Mucosa of gallbladder (tissue), 1 donor: ENCODE results near the gene WNT2. TPM values are rescaled to one million over a fixed set of nuclear protein-coding genes. Genes with fewer than 3 reads are reported as not detected.
"Not testable (repeated sequence)": the region's sequence is repeated elsewhere in the genome, so short reads cannot be mapped to it uniquely, and the experiment has no call there.

Experiments
- DNase-seq: peaks from one replicate; pipeline ENCODE4 v3.0.0-alpha.2; 2020; ENCODE audit warnings: low spot score
- total RNA-seq: library from RNA; stranded (reverse); gene quantifications from one replicate; pipeline ENCODE4 v1.2.1, GENCODE V29; 2021
- donor health status: DM: no; HTN: no; CAD: no.

WNT2 gene
- total RNA-seq, 1 donor from 2014 or later, result not detected

DNA sequence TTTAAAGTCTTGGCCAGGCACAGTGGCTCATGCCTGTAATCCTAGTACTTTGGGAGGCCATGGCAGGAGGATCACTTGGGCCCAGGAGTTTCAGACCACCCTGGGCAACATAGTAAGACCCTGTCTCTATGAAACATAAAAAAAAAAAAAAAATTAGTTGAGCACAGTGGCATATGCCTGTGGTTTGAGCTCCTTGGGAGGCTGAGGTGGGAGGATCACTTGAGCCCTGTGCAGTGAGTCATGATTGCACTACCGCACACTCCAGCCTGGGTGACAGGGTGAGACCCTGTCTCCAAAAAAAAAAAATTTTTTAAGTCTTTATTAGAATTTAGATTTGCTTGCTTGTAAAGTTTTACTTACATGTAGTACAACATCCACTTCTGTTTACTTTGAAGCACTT, 14.0 kb downstream of the WNT2 start:
- no peak for DNase-seq

DNA sequence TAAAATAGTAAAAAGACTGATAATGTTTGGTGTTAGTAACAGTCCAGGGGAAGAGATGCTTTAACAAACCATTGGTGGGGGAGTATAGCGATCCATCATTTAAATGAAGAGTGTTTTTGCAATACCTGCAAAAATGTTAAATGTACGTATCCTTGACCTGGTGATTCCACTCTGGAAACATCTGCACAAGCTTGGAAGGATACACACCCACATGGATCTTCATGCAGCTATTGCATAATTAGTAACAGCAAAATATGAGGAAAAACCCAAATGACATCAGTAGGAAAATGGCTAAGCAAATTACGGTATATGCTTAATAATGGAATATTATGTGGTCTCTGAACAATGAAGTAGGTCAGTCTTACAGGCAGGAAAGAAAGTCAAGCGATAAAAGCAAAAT, 20.5 kb downstream of the WNT2 start:
- no peak for DNase-seq

DNA sequence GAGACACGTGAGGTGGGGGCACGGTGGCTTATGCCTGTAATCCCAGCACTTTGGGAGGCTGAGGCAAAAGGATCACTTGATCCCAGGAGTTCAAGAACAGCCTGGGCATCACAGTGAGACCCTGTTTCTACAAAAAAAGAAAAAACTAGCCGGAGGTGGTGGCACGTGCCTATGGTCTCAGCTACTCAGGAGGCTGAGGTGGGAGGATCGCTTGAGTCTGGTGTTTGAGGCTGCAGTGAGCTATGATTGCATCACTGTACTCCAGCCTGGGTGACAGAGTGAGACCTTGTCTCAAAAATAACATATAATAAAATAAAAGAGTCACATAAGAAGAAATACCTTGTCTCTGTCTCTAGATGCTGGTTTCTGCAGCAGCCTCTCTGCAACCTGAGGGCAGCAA, 22.4 kb downstream of the WNT2 start:
- DNase-seq, result not testable (repeated sequence)

DNA sequence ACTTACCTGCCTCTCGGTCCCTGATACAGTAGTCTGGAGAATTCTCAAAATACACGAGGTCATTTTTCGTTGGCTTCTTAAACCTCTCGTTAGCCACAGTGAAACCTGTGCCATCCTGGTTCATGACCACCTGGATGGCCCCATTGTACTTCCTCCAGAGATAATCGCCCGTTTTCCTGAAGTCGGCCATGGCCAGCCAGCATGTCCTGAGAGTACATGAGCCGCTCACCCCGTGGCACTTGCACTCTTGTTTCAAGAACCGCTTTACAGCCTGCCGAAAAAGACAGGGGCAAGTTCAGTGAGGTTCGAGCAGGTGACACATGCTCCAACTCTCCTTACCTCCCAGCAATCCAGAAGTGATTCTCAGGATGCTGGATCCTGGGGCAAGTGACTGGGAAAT, 25.3 kb downstream of the WNT2 start:
- no peak for DNase-seq

DNA sequence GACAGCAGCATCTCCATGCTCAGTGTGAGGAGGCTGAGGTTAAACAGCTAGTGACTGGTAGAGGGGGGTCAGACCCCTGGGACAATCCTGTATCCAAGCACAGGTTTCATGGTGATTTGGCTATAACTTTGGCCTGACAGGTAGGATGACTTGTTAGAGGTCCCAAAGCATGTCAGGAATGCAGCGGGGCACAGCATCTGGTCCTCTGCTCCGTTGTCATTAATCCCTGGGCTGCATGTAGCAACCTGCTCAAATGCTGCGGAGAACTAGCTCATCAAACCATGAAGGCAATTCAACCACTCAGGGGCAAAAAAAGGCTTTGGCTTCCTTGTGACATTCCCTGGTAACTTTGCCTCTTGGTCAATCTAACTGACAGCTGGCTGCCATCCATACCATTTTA, 26.8 kb downstream of the WNT2 start:
- no peak for DNase-seq

DNA sequence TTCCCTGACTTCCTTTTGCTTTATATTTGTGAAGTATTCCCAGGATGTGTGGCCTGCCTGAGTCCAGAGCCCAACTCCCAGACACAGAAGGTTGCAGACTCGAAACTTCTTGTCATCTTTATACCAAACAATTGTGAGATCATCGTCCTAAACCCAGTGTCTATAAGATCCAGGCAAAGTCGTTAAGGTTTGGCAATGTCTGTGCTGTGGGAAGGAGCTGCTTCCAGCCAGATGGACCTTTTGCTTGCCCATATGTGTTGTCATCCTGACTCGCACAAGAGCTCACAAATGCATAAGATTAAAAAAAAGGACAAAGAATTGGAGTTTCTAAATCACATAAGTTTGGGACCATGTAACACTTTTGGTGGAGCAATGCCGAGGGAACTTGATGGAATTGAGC, 37.0 kb downstream of the WNT2 start:
- no peak for DNase-seq

DNA sequence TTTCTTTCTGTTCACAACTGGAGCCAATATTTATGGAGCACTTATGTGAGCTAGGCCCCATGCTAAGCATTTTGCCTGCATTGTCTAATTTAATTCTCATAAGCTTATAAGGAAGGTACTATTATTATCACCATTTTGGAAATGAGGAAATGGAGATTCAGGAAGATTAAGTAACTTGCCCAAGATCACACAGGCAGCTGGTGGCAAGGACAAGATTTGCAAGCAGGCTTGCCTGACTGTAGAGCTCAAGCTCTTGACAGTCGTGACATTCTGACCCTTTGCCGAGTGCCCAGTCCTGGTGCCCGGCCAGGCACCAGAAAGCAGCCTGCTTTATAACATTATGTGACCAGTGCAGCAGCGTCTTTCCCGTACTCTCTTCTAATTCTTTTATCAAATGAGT, 38.2 kb downstream of the WNT2 start:
- no peak for DNase-seq

DNA sequence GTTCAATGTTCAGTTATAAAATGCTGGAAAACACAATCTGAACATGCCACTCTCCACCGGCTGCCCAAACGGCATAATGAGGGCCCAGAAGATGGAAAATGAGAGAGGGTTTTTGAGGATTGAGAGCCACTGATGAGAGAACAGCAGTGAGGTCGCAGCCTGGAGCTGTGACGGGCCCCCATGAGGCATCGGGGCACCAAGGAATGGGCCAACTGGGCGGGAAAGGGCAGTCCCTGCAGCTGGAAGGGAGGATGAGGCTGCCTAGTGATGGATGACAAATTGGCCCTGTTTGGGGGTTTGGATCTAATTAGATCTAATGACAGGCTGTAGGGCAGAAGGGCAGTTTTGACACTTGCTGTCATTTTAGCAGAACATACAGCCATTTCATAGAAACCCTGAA, 39.1 kb downstream of the WNT2 start:
- no peak for DNase-seq

DNA sequence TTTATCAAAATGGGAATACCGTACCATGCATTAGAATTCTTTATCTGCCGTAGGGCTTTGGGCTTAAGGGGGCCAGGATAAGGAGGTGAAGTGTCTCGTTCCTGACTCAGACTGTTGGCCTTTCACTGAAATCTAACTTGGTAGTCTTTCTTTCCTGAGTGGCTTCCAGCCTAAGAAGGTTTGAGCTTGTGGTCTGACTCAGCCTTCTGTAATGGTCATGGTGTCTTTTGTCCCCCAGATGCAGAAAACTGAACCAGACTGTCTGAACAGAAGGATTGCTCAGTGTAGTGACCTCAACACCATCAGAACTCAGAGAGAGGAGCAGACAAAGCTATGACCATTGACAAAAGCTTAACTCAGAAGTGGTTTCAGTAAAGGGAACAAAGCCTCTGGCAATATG, 39.5 kb downstream of the WNT2 start:
- no peak for DNase-seq

DNA sequence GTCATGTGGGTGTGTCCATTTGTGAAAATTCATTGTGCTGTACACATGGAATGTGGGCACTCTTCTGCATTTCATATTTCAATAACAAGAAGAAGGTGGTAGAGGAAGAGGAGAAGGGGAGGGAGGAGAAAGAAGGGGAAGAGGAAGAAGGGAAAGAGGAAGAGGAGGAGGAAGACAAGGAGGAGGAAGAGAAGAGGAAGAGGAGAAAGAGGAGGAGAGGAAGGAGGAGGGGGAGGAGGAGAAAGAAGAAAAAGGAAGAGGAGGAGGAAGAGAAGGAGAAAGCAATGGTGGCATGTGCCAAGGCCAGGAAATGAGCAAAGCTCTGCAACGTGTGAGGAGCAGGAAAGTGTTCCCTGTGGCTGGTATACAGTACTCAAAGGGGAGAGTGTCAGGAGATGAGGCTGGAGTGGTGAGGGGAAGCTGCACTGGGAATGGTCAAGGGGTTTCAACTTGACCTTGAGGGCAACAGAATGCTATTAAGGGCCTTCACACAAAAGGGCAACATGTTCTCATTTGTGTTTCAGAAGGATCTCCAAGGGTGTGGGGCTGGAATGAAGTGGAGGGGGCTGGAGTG, 40.5 kb downstream of the WNT2 start:
- no peak for DNase-seq

GRCh38 chr7:117281562-117281961, 41.3 kb downstream of the WNT2 start:
- DNase-seq, result no peak

- DNase-seq, result no peak
These were observed 42.8 kb downstream of the WNT2 start for GRCh38 chr7:117279931-117280557.

DNA sequence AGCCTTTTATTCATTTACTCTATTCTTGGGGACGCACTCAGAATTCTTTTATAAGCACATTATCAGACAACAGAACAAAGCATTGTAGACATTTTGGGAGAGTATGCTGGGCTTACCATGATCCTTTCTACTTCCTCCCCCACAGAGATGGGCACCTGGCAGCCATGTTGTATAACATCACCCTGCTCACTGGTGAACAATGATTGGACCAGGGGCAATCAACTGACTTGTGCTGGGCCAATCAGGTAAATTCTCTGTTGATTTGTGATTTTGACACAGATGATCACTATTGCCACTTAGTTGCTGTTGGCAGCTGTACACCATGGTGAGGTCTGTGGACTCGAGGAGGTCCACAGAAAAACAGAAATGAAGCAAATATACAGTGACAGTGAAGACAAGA, 43.7 kb downstream of the WNT2 start:
- DNase-seq, result no peak

GRCh38 chr7:117278040-117278439, 44.8 kb downstream of the WNT2 start:
- no peak for DNase-seq

GRCh38 chr7:117277576-117277975, 45.3 kb downstream of the WNT2 start:
- DNase-seq, result no peak

- no peak for DNase-seq
These were observed 47.9 kb downstream of the WNT2 start for GRCh38 chr7:117274951-117275350.

- DNase-seq, result no peak
These were observed 49.0 kb downstream of the WNT2 start for GRCh38 chr7:117273814-117274225.

DNA sequence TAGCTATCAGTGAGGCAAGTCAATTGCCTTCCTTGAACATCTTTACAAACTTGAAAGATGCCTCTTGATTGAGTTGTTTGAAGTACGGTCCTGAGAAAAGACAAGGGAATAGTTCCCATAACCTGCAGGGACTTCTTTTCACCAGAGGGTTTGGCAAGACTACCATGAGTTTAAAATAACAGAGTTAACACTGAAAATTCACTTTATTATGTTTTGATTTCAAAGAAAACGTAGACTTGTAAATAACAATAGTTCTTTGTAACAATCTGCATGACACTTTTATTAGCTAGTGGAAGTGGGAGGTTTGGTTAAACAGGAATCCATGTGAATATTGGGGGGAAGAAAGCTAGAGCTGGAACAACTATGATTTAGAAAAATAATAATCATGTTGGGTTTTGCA, 49.5 kb downstream of the WNT2 start:
- no peak for DNase-seq

GRCh38 chr7:117272017-117272759, 50.7 kb downstream of the WNT2 start:
- DNase-seq, result no peak

DNA sequence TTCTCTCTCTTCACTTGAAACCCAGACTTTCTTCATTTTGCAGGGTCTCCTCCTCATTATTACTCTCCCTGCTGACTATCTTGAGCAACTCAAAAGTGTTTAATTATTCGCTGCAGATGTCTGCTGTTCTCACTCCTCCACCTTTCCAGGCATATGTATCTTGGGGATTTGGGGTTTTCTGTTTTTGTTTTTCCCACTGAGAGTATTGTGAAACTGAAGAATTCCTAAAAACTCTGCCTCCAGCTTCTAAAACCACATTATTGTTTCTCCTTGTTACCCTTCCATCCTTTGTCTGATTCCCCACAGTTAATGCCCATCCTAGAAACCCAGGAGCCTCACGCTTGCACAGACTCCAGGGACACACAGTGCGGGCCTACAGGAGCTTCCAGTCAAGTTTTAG, 51.3 kb downstream of the WNT2 start:
- no peak for DNase-seq

DNA sequence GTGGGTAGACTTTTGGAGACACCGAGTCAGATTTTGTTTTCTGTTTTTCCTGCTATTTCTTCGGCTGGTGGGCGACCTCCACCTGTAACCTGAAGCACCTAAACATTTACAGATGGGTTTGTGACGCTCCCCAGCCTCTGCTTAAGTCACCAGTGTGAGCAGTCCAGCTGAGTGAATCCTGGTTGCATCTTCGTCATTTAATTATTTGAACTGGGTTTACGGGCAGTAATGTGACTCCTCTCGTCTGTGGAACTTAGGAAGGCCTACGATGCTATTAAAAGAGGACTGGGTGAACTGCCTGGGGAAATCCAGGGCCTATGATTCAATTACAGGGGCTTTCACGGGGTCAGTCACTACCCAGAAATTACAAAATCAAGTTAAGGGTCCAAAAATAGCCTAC, 52.5 kb downstream of the WNT2 start:
- DNase-seq, result no peak

DNA sequence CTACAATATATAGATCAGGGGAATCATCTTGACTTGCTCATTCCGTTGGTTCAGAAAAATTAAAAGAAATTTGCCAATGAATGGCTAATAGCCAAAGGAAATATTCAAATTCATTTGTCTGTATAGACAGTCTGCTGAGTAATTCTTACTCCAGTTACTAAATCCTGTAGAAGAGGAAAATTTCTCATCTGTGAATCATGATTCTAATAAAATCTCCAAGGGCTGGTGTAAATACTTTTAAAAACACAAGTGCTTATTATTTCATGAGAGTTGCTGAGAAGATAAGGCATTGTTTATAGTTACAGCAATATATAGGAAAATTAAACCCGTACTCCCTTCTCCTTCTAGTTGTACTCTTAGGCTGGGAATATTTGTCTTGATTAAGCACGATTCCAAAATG, 53.0 kb downstream of the WNT2 start:
- no peak for DNase-seq

- no peak for DNase-seq
These were observed 53.4 kb downstream of the WNT2 start for GRCh38 chr7:117269417-117269816.
